ENCODE data around the gene SYNDIG1.

- no peak for TF ChIP-seq CTCF (IDR thresholded peaks at IDR 0.05)
- TF ChIP-seq POLR2A (IDR thresholded peaks at IDR 0.05) = no peak
Measured at GRCh38 chr20:24658920-24659660, 189.7 kb downstream of the SYNDIG1 start.

Measured in body of pancreas (tissue), 4 donors.